GM12865 (cell line): ENCODE results near the gene FAM240B.
A peak's percentile ranks its signal among the peaks of the same experiment; 100 is the strongest.

Experiments
- DNase-seq: peaks from one replicate; pipeline ENCODE4 v3.0.0; 2010; ENCODE audit warnings: low read depth
- H3K4me3 ChIP-seq: 2 replicates; pipeline ENCODE4 v1.5.1; 2011; ENCODE audit warnings: mild to moderate bottlenecking, low read depth, low read length, control low read depth
- TF ChIP-seq, protein P1 (sequence below): IDR thresholded peaks from 2 replicates; pipeline ENCODE4 v1.5.1; 2011; ENCODE audit warnings: low read length, control low read depth, low read depth, inconsistent platforms; ENCODE audit not compliant: insufficient read depth; ENCODE audit errors: missing control alignments

The FAM240B gene

DNA sequence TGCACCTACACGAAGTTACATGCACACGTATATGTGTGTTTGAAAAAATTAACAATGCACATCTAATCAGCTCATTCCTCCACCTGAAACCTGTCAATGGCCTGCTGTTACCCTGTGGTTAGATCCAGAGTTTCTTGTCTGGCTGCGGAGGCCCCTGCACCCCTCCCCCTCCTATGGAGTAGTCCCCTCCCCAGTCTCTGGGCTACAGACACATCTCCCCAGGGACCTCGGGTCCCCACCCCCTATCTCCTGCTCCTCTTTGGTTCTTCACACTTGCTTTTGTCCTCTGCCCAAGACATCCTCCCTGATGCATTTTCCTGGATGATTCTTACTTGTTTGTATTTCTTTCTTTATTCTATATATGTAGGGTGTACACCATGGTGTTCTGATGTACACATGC lies 27.2 kb downstream of the FAM240B start:
- H3K4me3 ChIP-seq = no peak overlapping the region
- TF ChIP-seq, protein P1, sequence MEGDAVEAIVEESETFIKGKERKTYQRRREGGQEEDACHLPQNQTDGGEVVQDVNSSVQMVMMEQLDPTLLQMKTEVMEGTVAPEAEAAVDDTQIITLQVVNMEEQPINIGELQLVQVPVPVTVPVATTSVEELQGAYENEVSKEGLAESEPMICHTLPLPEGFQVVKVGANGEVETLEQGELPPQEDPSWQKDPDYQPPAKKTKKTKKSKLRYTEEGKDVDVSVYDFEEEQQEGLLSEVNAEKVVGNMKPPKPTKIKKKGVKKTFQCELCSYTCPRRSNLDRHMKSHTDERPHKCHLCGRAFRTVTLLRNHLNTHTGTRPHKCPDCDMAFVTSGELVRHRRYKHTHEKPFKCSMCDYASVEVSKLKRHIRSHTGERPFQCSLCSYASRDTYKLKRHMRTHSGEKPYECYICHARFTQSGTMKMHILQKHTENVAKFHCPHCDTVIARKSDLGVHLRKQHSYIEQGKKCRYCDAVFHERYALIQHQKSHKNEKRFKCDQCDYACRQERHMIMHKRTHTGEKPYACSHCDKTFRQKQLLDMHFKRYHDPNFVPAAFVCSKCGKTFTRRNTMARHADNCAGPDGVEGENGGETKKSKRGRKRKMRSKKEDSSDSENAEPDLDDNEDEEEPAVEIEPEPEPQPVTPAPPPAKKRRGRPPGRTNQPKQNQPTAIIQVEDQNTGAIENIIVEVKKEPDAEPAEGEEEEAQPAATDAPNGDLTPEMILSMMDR = no peak
- no peak for DNase-seq

- no peak overlapping the region for H3K4me3 ChIP-seq
- TF ChIP-seq, protein P1 = no peak
- DNase-seq = no peak
Observed at GRCh38 chr9:38690574-38690973, 29.4 kb downstream of the FAM240B start.

DNA sequence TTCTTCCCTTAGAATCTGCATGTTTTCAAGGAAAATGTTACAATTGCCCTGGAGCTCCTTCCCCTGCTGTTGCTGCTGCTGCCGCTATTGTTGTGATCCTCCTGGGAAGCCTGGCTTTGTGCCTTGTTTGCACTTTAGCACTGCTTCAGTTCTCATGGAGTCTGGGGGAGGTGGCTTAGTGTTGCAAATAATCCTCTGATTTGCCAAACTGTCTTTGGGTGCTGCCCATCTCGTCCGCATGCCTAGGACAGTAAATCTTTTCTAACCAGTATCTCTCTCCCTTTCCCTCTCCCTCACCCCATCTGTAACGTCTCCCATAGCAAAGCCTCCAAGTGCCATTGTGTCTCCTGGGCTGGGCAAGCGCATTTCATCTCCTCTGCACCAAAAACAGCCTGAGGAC lies 30.3 kb downstream of the FAM240B start:
- TF ChIP-seq, protein P1 = no peak
- DNase-seq = no peak
- H3K4me3 ChIP-seq = no peak overlapping the region

- no peak overlapping the region for H3K4me3 ChIP-seq
- no peak for DNase-seq
Observed at GRCh38 chr9:38687992-38688391, 31.9 kb downstream of the FAM240B start.

GRCh38 chr9:38687389-38687842 lies 32.5 kb downstream of the FAM240B start:
- peak; percentile 40 for DNase-seq
- no peak overlapping the region for H3K4me3 ChIP-seq
- TF ChIP-seq, protein P1 = no peak

More at GRCh38 chr9:38687992-38688391, 31.9 kb downstream of the FAM240B start:
- TF ChIP-seq, protein P1 = no peak

- TF ChIP-seq, protein P1 = no peak
- DNase-seq = no peak
- H3K4me3 ChIP-seq = no peak overlapping the region
Observed at GRCh38 chr9:38686933-38687332, 33.0 kb downstream of the FAM240B start.

- DNase-seq = no peak
- no peak overlapping the region for H3K4me3 ChIP-seq
- TF ChIP-seq, protein P1 = no peak
Observed at GRCh38 chr9:38685535-38685934, 34.4 kb downstream of the FAM240B start.
